Astrocyte of the spinal cord (primary cell): ENCODE results near the gene TTC3.
A peak's percentile ranks its signal among the peaks of the same experiment; 100 is the strongest.

Experiments used
- DNase-seq: peaks from one replicate; pipeline ENCODE4 v3.0.0; 2011; ENCODE audit warnings: low read depth, low spot score
- H3K4me3 ChIP-seq: 2 replicates; pipeline ENCODE4 v1.5.1; 2011; ENCODE audit warnings: low read depth, mild to moderate bottlenecking, low read length, moderate library complexity
- in situ Hi-C: cut with HindIII; loops from 2 replicates; pipeline ENCODE4 v1.10.0; 2017; ENCODE audit warnings: low sequenced_read_pairs
- TF ChIP-seq, protein P1 (sequence below): IDR thresholded peaks from 2 replicates; pipeline ENCODE4 v1.5.1; 2012; ENCODE audit warnings: low read depth, mild to moderate bottlenecking, low read length, inconsistent platforms

TTC3 gene

DNA sequence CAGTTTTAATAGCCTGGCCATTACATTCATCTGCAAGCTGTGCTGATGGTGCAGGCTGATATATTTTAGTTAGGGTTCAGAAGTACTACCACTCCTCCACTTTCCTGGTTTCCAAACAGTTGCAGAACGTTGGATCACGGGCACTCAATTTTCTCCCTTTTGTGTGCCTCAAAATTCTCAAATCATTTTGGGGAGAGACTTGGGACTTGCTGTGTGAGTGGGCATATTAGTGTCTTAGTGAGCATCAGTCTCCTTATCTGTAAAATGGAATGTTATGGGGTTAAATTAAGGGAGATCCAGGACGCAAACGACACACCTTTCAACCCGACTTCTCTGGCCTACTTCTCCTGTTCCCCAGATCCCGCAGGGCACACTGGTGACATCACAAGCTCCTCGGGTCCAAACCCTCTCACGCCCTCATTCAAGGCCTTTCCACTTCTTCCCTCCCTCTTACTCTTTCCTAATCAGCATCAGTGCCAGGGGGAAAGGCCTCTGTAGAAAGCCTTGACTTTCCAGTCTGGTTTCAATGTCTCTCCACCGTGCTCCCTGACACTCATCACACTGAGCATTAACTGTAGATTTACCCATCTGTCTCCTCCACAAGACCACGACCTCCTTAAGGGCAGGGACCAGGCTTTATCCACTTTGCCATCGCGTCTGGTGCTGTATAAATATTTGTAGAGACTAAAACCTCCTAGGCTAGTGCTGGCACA, 1.3 kb upstream of the TTC3 start:
- TF ChIP-seq, protein P1, sequence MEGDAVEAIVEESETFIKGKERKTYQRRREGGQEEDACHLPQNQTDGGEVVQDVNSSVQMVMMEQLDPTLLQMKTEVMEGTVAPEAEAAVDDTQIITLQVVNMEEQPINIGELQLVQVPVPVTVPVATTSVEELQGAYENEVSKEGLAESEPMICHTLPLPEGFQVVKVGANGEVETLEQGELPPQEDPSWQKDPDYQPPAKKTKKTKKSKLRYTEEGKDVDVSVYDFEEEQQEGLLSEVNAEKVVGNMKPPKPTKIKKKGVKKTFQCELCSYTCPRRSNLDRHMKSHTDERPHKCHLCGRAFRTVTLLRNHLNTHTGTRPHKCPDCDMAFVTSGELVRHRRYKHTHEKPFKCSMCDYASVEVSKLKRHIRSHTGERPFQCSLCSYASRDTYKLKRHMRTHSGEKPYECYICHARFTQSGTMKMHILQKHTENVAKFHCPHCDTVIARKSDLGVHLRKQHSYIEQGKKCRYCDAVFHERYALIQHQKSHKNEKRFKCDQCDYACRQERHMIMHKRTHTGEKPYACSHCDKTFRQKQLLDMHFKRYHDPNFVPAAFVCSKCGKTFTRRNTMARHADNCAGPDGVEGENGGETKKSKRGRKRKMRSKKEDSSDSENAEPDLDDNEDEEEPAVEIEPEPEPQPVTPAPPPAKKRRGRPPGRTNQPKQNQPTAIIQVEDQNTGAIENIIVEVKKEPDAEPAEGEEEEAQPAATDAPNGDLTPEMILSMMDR = no peak
- peak; percentile 64 for DNase-seq
- in situ Hi-C loops = no loop called here
- peak overlapping the region; percentile 60 for H3K4me3 ChIP-seq

DNA sequence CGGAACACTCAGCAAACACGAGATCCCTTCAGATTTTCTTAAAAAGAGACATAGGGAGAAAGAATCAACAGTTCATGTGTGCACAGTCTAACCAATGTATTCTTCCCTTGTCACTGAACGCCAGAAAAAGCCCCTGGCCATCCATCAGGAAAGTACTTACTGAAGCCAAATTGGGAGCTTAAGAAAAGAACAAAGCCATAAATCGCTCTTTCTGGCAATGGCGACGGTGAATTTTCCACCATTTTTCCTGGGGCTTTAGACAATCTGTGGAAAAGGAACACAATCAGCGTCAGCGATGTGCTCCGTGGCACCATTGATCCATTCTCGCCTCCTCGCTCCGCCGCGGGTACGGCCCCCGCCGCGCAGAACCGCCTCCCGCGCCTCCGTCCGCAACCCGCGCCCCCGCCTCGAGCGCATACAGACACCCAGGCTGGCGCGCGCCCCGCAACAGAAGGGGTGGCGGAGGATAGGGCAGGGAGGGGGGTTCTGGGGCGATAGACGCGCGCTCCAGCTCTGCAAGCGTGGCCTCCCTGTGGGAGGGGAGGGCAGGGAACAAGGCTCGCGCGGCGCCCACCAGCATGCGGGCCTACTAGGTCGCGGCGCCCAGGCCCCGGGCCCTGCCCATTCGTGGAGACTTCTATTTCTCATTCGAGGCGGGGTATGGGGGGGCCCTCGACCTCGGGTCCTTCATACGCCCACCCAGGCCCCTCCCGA, 623 bp upstream of the TTC3 start:
- in situ Hi-C loops = no loop called here
- DNase-seq = peak; percentile 86
- TF ChIP-seq, protein P1 = no peak
- peak overlapping the region; percentile 60 for H3K4me3 ChIP-seq

DNA sequence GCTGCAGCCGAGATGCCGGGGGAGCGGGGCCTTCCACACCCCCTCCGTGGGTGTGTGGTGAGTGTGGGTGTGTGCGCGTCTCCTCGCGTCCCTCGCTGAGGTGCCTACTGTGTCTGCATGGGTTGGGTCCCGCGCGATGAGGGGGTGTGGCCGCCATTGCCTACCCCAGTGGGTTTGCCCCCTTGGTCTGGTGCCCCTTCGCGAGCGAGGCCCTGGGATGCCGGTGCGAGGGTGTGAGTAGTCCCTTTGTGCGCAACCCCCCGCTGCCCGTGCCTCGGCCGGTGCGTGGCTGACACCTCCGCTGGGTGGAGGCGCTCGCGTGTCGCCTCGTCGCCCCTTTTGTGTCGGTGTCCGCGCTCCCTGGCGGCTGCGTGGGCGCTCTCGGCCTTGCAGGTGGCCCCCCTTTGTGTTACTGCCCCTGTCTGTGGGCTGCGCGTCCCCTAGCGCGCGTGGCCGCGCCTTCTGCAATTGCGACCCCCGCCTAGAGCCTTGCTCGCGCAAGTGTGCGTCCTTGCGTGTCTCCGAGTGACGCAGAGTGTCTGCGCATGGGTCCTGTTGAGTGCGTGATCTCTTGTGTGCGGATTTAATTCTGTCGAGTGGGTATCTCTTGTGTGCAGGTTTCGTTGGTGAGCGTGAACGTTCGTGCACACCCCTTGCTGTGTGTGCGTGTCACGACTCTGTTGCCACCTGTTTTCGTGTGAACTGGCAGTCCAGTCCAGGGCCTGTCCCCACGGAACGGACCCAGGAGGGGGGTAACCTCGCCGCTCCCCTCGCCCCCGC, 553 bp downstream of the TTC3 start:
- peak overlapping the region; percentile 89 for H3K4me3 ChIP-seq
- DNase-seq = peak; percentile 32

DNA sequence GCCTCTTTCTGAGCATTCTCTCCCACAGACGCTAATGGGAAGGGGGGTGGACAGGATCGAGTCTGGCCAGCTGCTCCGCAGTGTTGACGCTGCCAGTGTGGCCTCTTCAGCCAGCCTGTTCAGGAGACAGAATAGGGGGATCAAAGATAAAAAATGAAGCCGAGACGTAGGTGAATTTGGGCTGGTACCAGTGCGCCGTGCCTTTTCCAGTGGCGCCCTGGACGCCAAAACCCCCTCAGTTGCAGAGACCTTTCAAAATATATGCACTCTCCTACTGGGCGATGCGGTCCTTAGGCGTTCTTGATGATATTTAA, 1.1 kb downstream of the TTC3 start:
- in situ Hi-C loops = no loop called here
- no peak for DNase-seq
- peak overlapping the region; percentile 89 for H3K4me3 ChIP-seq
- TF ChIP-seq, protein P1 = no peak

More for the DNA sequence above, 553 bp downstream of the TTC3 start:
- in situ Hi-C loops = no loop called here
- TF ChIP-seq, protein P1 = no peak

DNA sequence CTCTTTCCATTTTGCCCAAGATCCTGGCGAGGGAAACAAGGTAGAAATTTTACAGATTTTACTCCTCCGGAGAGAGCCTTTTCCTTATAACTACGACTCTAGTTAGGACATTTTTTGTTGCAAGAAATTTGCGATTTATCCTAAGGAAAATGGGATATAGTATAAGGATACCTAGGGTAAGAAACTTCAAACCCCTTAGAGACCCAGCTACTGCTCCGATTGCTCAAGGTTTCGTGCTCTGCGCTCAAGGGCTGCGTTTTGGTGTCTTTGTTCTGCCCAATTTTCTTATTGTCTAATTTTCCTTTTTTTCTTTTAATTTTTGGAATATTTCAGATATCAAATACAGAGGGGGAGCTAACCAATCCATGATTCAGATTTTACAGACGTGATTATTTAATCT, 1.5 kb downstream of the TTC3 start:
- in situ Hi-C loops = no loop called here
- TF ChIP-seq, protein P1 = no peak
- H3K4me3 ChIP-seq = peak overlapping the region; percentile 89
- no peak for DNase-seq

DNA sequence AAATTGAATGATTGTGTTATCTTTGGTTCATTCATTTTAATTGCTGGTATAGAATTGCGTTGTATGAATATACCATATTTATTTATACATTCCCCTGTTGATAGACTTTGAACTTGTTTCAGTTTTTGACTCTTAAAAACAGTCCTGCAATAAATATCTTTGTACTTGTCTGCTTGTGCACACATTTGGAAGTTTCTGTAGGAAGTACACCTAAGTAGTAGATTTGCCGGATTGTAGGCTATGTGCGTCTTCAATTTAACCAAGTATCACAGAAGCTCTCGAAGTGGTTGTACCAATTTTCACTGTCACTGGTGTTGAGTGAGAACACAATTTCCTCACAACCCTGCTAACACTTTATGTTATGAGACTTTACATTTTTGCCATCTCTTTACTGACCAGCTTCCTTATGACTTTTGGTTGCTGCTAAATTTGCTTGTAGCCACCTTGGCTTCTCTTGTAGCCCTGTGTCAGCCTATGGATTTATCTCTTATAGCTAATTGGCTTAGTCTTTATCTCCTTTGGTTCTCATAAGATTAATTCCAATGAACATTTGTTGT, 2.2 kb downstream of the TTC3 start:
- no peak overlapping the region for H3K4me3 ChIP-seq
- no peak for DNase-seq
- TF ChIP-seq, protein P1 = no peak
- in situ Hi-C loops = no loop called here
